HAP-1 (cell line): ENCODE data around the gene DEXI.

ENCODE experiments used
- DNase-seq, 2 experiments: peaks; one replicate each; pipeline ENCODE4 v3.0.0-alpha.2; 2016 to 2020; ENCODE audit warnings: low spot score in 2 of 2
- H3K27me3 ChIP-seq: fragments of 250-450 bp; sonication (Bioruptor Pico); 2 replicates; pipeline ENCODE4 v1.5.1; 2020; ENCODE audit warnings: low read depth, mild to moderate bottlenecking, moderate library complexity
- H3K36me3 ChIP-seq: fragments of 250-450 bp; sonication (Bioruptor Pico); replicated peaks from 2 replicates; pipeline ENCODE4 v1.5.1; 2020; ENCODE audit warnings: mild to moderate bottlenecking
- H3K4me1 ChIP-seq: fragments of 250-450 bp; sonication (Bioruptor Pico); 2 replicates; pipeline ENCODE4 v1.5.1; 2020; ENCODE audit warnings: mild to moderate bottlenecking
- H3K4me3 ChIP-seq: fragments of 250-450 bp; sonication (Bioruptor Pico); 2 replicates; pipeline ENCODE4 v1.5.1; 2020; ENCODE audit warnings: mild to moderate bottlenecking, moderate library complexity
- H3K9me3 ChIP-seq: fragments of 250-450 bp; sonication (Bioruptor Pico); 2 replicates; pipeline ENCODE4 v1.5.1; 2020; ENCODE audit warnings: mild to moderate bottlenecking, moderate library complexity
- in situ Hi-C: fragments of 300-500 bp; cut with MboI; formaldehyde crosslinking; loops from 3 replicates; pipeline ENCODE4 v1.14.3; 2020; ENCODE audit warnings: low sequenced_read_pairs, inconsistent platforms, mixed read lengths

DEXI gene

GRCh38 chr16:10923650-10924214 is 18.5 kb downstream of the DEXI start:
- in situ Hi-C loops = loop anchor here (10.0 kb wide), 2 partner anchors 179 to 409 kb away; partner anchors contain the start of gene NUBP1
- no peaks in the 10 kb centered on the region for H3K9me3 ChIP-seq
- no peak overlapping the region for H3K4me3 ChIP-seq
- H3K4me1 ChIP-seq = no peaks in the 10 kb centered on the region
- DNase-seq = no peak
- no peaks in the 10 kb centered on the region for H3K27me3 ChIP-seq
- H3K36me3 ChIP-seq = no peaks in the 10 kb centered on the region; the same call in 1 of the 2 replicates

DNA sequence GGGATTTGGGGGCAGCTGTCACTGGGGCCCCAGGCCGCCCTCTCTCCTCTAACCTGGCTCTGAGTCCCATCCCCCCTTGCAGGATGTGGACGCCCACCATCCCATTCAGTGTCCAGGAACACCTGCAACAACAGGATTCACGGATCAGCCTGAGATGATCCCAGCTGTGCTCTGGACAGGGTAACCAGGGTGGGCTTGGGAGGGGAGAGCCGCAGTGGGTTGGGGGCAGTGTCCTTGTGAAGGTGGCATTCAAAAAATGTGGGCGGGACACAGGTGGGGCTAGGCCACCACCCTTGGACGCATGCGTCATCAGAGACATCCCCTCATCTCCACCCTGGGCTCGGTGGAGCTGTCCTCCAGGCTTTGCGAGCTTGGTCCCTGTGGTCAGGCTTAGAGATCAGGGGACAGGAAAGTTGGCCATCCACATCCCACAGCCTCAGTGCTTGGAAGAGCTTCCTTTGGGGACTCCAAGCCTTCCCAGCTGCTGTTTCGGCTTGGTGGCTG is 19.1 kb downstream of the DEXI start:
- Histone ChIP-seq H3K27me3 (no peaks in the 10 kb centered on the region), H3K9me3 (no peaks in the 10 kb centered on the region), H3K4me3 (no peak overlapping the region), H3K36me3 (no peaks in the 10 kb centered on the region; the same call in 1 of the 2 replicates), H3K4me1 (peaks cover 3% of the 10 kb centered on the region)
- in situ Hi-C loops = loop anchor here (10.0 kb wide), 2 partner anchors 178 to 408 kb away; partner anchors contain the start of gene NUBP1
- no peak for DNase-seq

GRCh38 chr16:10922328-10923145 is 19.7 kb downstream of the DEXI start:
- no peaks in the 10 kb centered on the region; the same call in 1 of the 2 replicates for H3K36me3 ChIP-seq
- in situ Hi-C loops = loop anchor here (10.0 kb wide), 2 partner anchors 178 to 408 kb away; partner anchors contain the start of gene NUBP1

GRCh38 chr16:10921536-10922327 is 20.5 kb downstream of the DEXI start:
- Histone ChIP-seq H3K9me3 (no peaks in the 10 kb centered on the region), H3K36me3 (no peaks in the 10 kb centered on the region; the same call in 1 of the 2 replicates), H3K4me3 (no peak overlapping the region), H3K27me3 (no peaks in the 10 kb centered on the region), H3K4me1 (peaks cover 3% of the 10 kb centered on the region)
- DNase-seq = no peak
- in situ Hi-C loops = loop anchor here (10.0 kb wide), 2 partner anchors 177 to 407 kb away; partner anchors contain the start of gene NUBP1

More at GRCh38 chr16:10922328-10923145, 19.7 kb downstream of the DEXI start:
- no peak overlapping the region for H3K4me3 ChIP-seq
- DNase-seq = no peak
- no peaks in the 10 kb centered on the region for H3K27me3 ChIP-seq
- H3K9me3 ChIP-seq = no peaks in the 10 kb centered on the region
- peaks cover 3% of the 10 kb centered on the region for H3K4me1 ChIP-seq

- Histone ChIP-seq H3K4me1 (peaks cover 3% of the 10 kb centered on the region), H3K36me3 (no peaks in the 10 kb centered on the region), H3K9me3 (no peaks in the 10 kb centered on the region), H3K27me3 (no peaks in the 10 kb centered on the region), H3K4me3 (no peak overlapping the region)
- no peak for DNase-seq
- in situ Hi-C loops = loop anchor here (10.0 kb wide), 2 partner anchors 176 to 406 kb away; partner anchors contain the start of gene NUBP1
Measured at GRCh38 chr16:10920726-10921427, 21.4 kb downstream of the DEXI start.

DNA sequence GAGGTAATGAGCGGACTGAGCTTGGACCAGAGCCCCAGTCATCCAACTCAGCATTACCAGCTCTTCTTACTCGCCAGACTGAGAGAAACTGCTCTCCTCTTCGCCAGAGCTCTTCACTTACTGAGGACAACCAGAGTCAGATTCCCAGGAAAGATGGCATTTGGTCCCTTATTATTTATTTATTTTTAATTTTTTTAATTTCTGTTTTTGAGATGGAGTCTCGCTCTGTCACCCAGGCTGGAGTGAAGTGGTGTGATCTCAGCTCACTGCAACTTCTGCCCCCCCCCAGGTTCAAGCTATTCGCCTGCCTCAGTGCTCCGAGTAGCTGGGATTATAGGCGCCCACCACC is 23.3 kb downstream of the DEXI start:
- Histone ChIP-seq H3K27me3 (no peaks in the 10 kb centered on the region), H3K4me1 (peaks cover 3% of the 10 kb centered on the region), H3K36me3 (no peaks in the 10 kb centered on the region), H3K9me3 (no peaks in the 10 kb centered on the region), H3K4me3 (no peak overlapping the region)
- in situ Hi-C loops = no loop called here
- no peak for DNase-seq

DNA sequence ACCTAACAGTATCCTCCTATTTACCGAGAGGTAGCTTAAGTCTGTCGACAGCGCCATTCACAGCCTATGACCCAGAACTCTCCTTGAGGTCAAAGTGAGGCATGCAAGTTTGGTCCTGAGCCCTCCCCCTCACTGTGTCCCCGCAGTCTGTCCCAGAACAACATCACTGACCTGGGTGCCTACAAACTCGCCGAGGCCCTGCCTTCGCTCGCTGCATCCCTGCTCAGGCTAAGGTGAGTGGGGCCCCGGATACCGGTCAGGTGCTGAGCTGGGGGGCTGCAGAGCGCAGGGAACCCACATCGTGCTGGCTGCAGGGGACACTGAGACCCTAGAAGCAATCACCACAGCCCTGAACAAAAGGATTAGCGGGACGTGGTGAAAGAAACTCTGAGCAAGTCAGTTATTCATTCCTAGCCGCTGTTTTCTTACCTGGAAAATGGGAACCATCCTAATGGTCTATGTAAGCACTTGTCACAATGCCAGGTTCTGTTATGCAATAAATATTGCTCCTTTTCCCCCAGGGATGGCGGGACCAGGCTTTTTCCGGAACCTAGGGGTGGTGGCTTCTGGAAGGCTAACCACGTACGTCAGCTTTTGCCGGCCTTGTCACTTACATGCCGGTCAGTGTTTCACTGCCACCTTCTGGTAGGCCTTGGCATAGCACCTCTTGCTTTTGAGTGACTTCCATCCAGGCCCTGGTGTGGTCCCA is 23.8 kb downstream of the DEXI start:
- DNase-seq = peak; percentile 72 to 92
- H3K27me3 ChIP-seq = no peaks in the 10 kb centered on the region
- no peaks in the 10 kb centered on the region for H3K9me3 ChIP-seq
- H3K4me1 ChIP-seq = peaks cover 3% of the 10 kb centered on the region
- no peaks in the 10 kb centered on the region for H3K36me3 ChIP-seq
- H3K4me3 ChIP-seq = no peak overlapping the region
- in situ Hi-C loops = no loop called here

GRCh38 chr16:10916534-10916933 is 25.7 kb downstream of the DEXI start:
- in situ Hi-C loops = no loop called here

DNA sequence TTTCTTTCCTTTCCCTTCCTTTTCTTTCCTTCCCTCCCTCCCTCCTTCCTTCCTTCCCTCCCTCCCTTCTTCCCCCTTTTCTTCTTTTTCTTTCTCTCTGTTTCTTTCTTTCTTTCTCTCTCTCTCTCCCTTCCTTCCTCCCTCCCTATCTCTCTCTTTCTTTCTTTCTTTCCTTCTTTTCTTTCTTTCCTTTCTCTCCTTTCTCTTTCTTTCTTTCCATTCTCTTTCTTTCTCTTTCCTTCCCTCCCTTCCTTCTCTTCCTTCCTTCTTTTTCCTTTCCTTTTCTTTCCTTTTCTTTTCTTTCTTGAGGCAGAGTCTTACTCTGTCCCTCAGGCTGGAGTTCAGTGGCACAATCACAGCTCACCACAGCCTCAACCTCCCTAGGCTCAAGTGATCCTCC is 31.0 kb downstream of the DEXI start:
- in situ Hi-C loops = no loop called here
- Histone ChIP-seq H3K4me3 (no peak overlapping the region), H3K9me3 (no peaks in the 10 kb centered on the region), H3K36me3 (no peaks in the 10 kb centered on the region), H3K27me3 (no peaks in the 10 kb centered on the region), H3K4me1 (no peaks in the 10 kb centered on the region)
- DNase-seq = no peak

More at GRCh38 chr16:10916534-10916933, 25.7 kb downstream of the DEXI start:
- no peaks in the 10 kb centered on the region for H3K36me3 ChIP-seq
- H3K4me1 ChIP-seq = peaks cover 3% of the 10 kb centered on the region
- H3K4me3 ChIP-seq = no peak overlapping the region
- no peak for DNase-seq
- no peaks in the 10 kb centered on the region for H3K27me3 ChIP-seq
- no peaks in the 10 kb centered on the region for H3K9me3 ChIP-seq

- H3K36me3 ChIP-seq = no peaks in the 10 kb centered on the region
- H3K27me3 ChIP-seq = no peaks in the 10 kb centered on the region
- DNase-seq = no peak
- H3K4me3 ChIP-seq = no peak overlapping the region
- H3K9me3 ChIP-seq = no peaks in the 10 kb centered on the region
- H3K4me1 ChIP-seq = no peaks in the 10 kb centered on the region
- in situ Hi-C loops = no loop called here
Measured at GRCh38 chr16:10907757-10908045, 34.6 kb downstream of the DEXI start.

GRCh38 chr16:10906914-10907756 is 35.1 kb downstream of the DEXI start:
- Histone ChIP-seq H3K4me1 (no peaks in the 10 kb centered on the region), H3K4me3 (no peak overlapping the region), H3K36me3 (no peaks in the 10 kb centered on the region), H3K27me3 (no peaks in the 10 kb centered on the region), H3K9me3 (no peaks in the 10 kb centered on the region)
- DNase-seq = no peak
- in situ Hi-C loops = no loop called here

DNA sequence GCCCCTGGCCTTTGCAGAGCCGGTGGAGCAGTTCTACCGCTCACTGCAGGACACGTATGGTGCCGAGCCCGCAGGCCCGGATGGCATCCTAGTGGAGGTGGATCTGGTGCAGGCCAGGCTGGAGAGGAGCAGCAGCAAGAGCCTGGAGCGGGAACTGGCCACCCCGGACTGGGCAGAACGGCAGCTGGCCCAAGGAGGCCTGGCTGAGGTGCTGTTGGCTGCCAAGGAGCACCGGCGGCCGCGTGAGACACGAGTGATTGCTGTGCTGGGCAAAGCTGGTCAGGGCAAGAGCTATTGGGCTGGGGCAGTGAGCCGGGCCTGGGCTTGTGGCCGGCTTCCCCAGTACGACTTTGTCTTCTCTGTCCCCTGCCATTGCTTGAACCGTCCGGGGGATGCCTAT is 35.8 kb downstream of the DEXI start:
- H3K36me3 ChIP-seq = no peaks in the 10 kb centered on the region
- DNase-seq = no peak
- H3K4me1 ChIP-seq = no peaks in the 10 kb centered on the region
- no peaks in the 10 kb centered on the region for H3K27me3 ChIP-seq
- no peaks in the 10 kb centered on the region for H3K9me3 ChIP-seq
- in situ Hi-C loops = no loop called here
- no peak overlapping the region for H3K4me3 ChIP-seq
